ENCODE results near the gene ING2.
"Not testable (repeated sequence)": the region's sequence is repeated elsewhere in the genome, so short reads cannot be mapped to it uniquely, and the experiment has no call there.

The ING2 gene

GRCh38 chr4:183504930-183505610, at the start of gene ING2:
ING2 (plus strand) TSS chr4:183505058; CDS start chr4:183505196, 138 bp downstream.
- peak; percentile 31 for DNase-seq

GRCh38 chr4:183455431-183456195, 49.2 kb upstream of the ING2 start:
- DNase-seq, result no peak

- no peak for DNase-seq
These were observed 46.9 kb upstream of the ING2 start for GRCh38 chr4:183458005-183458404.

- DNase-seq, result not testable (repeated sequence)
These were observed 40.8 kb upstream of the ING2 start for GRCh38 chr4:183463903-183464619.

- DNase-seq, result not testable (repeated sequence)
These were observed 39.0 kb upstream of the ING2 start for GRCh38 chr4:183465879-183466278.

- no peak for DNase-seq
These were observed 37.6 kb upstream of the ING2 start for GRCh38 chr4:183467246-183467645.

GRCh38 chr4:183468210-183469095, 36.4 kb upstream of the ING2 start:
- DNase-seq, result no peak

GRCh38 chr4:183469285-183469684, 35.6 kb upstream of the ING2 start:
- DNase-seq, result no peak

GRCh38 chr4:183469936-183470335, 34.9 kb upstream of the ING2 start:
- no peak for DNase-seq

GRCh38 chr4:183470821-183471220, 34.0 kb upstream of the ING2 start:
- no peak for DNase-seq

GRCh38 chr4:183471946-183472708, 32.7 kb upstream of the ING2 start:
- peak; percentile 49 for DNase-seq

- no peak for DNase-seq
These were observed 26.7 kb upstream of the ING2 start for GRCh38 chr4:183478123-183478522.

- no peak for DNase-seq
These were observed 25.9 kb upstream of the ING2 start for GRCh38 chr4:183478926-183479325.

GRCh38 chr4:183482515-183483095, 22.3 kb upstream of the ING2 start:
- DNase-seq, result not testable (repeated sequence)

GRCh38 chr4:183483997-183484396, 20.9 kb upstream of the ING2 start:
- no peak for DNase-seq

GRCh38 chr4:183485411-183486160, 19.3 kb upstream of the ING2 start:
- no peak for DNase-seq

- DNase-seq, result no peak
These were observed 12.1 kb upstream of the ING2 start for GRCh38 chr4:183492791-183493222.

GRCh38 chr4:183493246-183493645, 11.6 kb upstream of the ING2 start:
- DNase-seq, result no peak

- no peak for DNase-seq
These were observed 9.7 kb upstream of the ING2 start for GRCh38 chr4:183495184-183495583.

GRCh38 chr4:183499389-183499788, 5.5 kb upstream of the ING2 start:
- peak; percentile 77 for DNase-seq

- no peak for DNase-seq
These were observed 5.1 kb upstream of the ING2 start for GRCh38 chr4:183499801-183500200.

Measured in DMS153 (cell line).